ENCODE measurements around the gene KCNG4. TPM values are rescaled to one million over a fixed set of nuclear protein-coding genes. Genes with fewer than 3 reads are reported as not detected.
A peak's percentile ranks its signal among the peaks of the same experiment; 100 is the strongest.
"Not testable (repeated sequence)": the region's sequence is repeated elsewhere in the genome, so short reads cannot be mapped to it uniquely, and the experiment has no call there.

KCNG4 gene
- total RNA-seq, 1 donor from 2014 or later, result not detected

DNA sequence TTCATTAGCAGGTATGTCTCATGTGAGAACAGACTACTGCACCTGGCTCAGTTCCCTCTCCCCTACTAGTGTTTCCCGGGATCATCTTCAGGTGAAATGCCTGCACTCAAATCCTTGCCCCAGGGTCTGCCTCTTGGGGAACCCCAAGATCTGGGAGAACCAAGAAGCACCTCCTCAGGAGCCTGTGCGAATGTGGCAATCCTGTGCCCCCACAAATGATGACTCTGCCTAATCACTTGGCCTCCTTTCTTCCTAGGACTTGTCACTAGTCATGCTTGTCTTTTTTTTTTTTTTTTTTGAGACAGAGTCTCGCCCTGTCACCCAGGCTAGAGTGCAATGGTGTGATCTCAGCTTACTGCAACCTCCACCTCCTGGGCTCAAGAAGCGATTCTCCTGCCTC lies 27.2 kb downstream of the KCNG4 start:
- no peak overlapping the region for H3K4me3 ChIP-seq (ENCODE audit: low read depth, low read length)
- TF ChIP-seq, protein P1, sequence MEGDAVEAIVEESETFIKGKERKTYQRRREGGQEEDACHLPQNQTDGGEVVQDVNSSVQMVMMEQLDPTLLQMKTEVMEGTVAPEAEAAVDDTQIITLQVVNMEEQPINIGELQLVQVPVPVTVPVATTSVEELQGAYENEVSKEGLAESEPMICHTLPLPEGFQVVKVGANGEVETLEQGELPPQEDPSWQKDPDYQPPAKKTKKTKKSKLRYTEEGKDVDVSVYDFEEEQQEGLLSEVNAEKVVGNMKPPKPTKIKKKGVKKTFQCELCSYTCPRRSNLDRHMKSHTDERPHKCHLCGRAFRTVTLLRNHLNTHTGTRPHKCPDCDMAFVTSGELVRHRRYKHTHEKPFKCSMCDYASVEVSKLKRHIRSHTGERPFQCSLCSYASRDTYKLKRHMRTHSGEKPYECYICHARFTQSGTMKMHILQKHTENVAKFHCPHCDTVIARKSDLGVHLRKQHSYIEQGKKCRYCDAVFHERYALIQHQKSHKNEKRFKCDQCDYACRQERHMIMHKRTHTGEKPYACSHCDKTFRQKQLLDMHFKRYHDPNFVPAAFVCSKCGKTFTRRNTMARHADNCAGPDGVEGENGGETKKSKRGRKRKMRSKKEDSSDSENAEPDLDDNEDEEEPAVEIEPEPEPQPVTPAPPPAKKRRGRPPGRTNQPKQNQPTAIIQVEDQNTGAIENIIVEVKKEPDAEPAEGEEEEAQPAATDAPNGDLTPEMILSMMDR (conservative IDR thresholded peaks at IDR 0.05; ENCODE audit: low read depth, low read length), result no peak
- DNase-seq (ENCODE audit: low read depth), result no peak

DNA sequence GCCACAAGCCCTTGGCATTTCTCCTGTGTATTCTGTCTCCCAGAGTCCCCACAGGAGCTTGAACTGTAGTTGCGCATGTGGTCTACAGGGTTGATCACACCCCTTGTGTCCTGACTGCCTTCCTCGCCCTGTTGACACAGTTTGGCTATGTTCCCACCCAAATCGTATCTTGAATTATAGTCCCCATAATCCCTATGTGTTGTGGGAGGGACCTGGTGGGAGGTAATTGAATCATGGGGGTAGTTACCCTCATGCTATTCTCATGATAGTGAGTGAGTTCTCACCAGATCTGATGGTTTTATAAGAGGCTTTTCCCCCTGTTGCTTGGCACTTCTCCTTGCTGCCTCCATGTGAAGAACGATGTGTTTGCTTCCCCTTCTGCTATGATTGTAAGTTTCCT lies 27.7 kb downstream of the KCNG4 start:
- TF ChIP-seq, protein P1 (conservative IDR thresholded peaks at IDR 0.05; ENCODE audit: low read depth, low read length), result no peak
- no peak overlapping the region for H3K4me3 ChIP-seq (ENCODE audit: low read depth, low read length)
- no peak for DNase-seq (ENCODE audit: low read depth)

DNA sequence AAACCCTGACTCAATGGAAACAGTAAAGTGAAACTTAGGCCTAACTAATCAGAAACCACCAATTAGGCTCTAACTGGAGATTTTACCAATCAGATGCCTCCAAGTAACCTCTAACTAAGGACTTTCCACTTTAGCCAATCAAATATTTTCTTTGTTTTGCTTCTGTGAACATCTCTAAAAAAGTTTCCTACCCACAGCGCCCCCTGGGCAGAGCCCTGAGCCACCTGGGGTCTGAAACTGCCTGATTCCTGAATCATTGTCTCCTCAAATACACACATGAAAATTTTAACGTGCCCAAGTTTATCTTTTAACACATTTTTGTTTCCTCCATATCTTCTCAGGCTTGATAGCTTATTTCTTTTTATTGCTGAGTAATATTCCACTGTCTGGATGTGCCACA lies 29.8 kb downstream of the KCNG4 start:
- TF ChIP-seq, protein P1 (conservative IDR thresholded peaks at IDR 0.05; ENCODE audit: low read depth, low read length), result peak; percentile 29
- no peak overlapping the region for H3K4me3 ChIP-seq (ENCODE audit: low read depth, low read length)
- no peak for DNase-seq (ENCODE audit: low read depth)

DNA sequence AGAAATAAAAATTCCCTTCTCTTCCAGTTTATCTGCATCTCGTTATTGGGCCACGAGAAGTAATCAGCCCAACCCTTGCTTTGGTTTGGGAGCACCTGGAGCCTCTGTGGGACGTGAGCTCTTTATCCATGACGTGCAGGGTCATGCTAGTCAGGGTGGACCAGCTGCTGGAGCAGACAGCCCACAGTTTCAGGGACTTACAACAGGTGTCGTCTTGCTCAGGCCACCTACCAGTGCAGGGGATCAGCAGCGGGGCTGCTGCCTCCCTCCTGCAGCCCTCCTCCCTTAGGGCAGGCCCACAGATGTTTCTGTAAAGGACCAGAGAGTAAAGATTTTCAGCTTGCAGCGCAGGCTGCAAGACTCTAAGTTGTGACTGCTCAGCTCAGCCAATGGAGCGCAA lies 31.9 kb downstream of the KCNG4 start:
- DNase-seq (ENCODE audit: low read depth), result no peak
- TF ChIP-seq, protein P1 (conservative IDR thresholded peaks at IDR 0.05; ENCODE audit: low read depth, low read length), result no peak
- H3K4me3 ChIP-seq (ENCODE audit: low read depth, low read length), result no peak overlapping the region

DNA sequence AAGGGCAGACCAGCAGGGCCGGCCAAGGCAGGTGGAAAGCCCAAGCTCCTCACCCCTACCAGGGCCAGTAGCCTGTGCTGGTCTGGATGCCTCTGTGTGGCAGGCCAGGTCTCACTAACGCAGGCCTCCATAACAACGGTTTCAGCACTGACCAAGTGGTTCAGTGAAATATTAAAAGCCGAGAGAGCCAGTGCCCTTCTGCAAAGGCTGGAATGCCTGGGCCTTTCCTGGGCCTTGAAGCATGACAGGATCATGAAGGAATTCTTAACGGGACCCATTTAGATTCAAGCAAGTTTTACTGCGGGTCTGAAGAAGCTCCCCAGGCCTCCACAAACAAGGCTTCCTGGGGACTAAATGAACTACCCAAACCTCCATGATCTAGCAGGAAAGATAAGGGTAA lies 32.6 kb downstream of the KCNG4 start:
- peak; percentile 27 for DNase-seq (ENCODE audit: low read depth)

DNA sequence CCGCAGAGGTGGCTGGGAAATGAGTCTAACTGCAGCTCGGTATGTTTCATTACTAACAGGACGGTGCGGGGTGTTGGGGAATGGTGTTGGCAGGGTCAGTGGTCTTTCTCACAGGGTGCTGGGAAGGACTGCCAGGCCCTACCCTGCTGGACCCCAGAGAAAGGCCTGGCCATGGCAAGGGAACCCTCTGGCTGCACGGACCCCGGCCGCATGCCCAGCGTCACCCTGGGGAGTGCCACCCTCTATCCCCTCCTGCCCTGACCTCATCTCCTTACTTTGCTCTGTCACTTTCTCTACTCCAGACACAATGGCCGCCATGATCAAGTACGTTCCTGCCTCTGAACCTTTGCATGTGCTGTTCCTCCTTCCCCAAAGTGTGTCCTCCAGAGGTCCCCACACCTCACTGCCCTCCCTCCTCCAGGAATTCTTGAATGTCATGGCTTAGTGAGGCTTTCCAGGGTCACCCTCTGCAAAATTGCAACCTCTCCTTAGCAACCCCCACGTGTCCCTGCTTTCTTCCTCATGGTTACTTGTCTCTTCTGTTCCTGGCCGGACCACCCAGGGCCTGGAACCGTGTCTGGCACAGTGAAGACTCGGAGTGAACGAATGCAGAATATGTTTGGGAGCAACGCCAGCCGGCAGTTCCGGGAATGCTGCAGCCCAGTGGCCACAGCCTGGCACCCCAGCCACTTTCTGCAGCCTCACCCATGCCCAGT lies 33.7 kb downstream of the KCNG4 start:
- no peak for DNase-seq (ENCODE audit: low read depth)
- TF ChIP-seq, protein P1 (conservative IDR thresholded peaks at IDR 0.05; ENCODE audit: low read depth, low read length), result no peak

More for the DNA sequence above, 32.6 kb downstream of the KCNG4 start:
- TF ChIP-seq, protein P1 (conservative IDR thresholded peaks at IDR 0.05; ENCODE audit: low read depth, low read length), result no peak
- no peak overlapping the region for H3K4me3 ChIP-seq (ENCODE audit: low read depth, low read length)

DNA sequence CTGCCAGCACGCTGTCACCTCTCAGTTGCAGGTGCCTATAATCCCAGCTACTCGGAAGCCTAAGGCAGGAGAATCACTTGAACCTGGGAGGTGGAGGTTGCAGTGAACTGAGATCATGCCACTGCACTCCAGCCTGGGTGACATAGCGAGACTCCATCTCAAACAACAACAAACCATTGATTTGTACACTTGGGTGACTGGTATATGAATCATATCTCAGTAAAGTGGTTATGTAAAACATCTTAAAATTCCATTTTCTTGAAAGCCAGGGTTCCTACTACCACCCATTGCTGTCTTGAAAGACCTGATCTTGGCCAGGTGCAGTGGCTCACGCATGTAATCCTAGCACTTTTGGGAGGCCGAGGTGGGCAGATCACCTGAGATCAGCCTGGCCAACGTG lies 34.7 kb downstream of the KCNG4 start:
- H3K4me3 ChIP-seq (ENCODE audit: low read depth, low read length); DNase-seq (ENCODE audit: low read depth): not testable (repeated sequence)

More for the DNA sequence above, 33.7 kb downstream of the KCNG4 start:
- H3K4me3 ChIP-seq (ENCODE audit: low read depth, low read length), result no peak overlapping the region

DNA sequence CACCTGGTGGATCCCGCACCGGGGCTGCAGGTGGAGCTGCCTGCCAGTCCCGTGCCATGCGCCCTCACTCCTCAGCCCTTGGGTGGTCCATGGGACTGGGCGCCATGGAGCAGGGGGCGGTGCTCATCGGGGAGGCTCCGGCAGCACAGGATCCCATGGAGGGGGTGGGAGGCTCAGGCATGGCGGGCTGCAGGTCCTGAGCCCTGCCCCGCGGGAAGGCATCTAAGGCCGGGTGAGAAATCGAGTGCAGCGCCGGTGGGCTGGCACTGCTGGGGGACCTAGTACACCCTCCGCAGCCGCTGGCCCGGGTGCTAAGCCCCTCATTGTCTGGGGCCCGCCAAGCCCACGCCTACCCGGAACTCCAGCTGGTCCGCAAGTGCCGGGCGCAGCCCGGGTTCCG lies 35.3 kb downstream of the KCNG4 start:
- not testable (repeated sequence) for DNase-seq (ENCODE audit: low read depth); H3K4me3 ChIP-seq (ENCODE audit: low read depth, low read length)
